GM12875 (cell line): Measurements from ENCODE around the gene SMTN.

Source experiments
- H3K4me3 ChIP-seq: one replicate; pipeline ENCODE4 v1.5.1; 2011; ENCODE audit warnings: low read depth, low read length, control low read depth
- CTCF ChIP-seq: IDR thresholded peaks from 2 replicates; pipeline ENCODE4 v1.5.1; 2011; ENCODE audit warnings: low read depth, mild to moderate bottlenecking, control low read depth, inconsistent platforms, low read length, moderate library complexity, borderline replicate concordance; ENCODE audit not compliant: insufficient read depth

The SMTN gene

GRCh38 chr22:31126128-31126868 lies 45.2 kb downstream of the SMTN start:
- no peak overlapping the region for H3K4me3 ChIP-seq
- TF ChIP-seq CTCF, result no peak

- no peak overlapping the region for H3K4me3 ChIP-seq
- TF ChIP-seq CTCF, result no peak
Measured at GRCh38 chr22:31126869-31127175, 45.7 kb downstream of the SMTN start.

GRCh38 chr22:31127181-31127772 lies 46.2 kb downstream of the SMTN start:
- no peak for TF ChIP-seq CTCF
- H3K4me3 ChIP-seq, result no peak overlapping the region

GRCh38 chr22:31128156-31128555 lies 47.0 kb downstream of the SMTN start:
- TF ChIP-seq CTCF, result no peak
- H3K4me3 ChIP-seq, result no peak overlapping the region

- no peak for TF ChIP-seq CTCF
- H3K4me3 ChIP-seq, result no peak overlapping the region
Measured at GRCh38 chr22:31130873-31131272, 49.8 kb downstream of the SMTN start.

- TF ChIP-seq CTCF, result no peak
- no peak overlapping the region for H3K4me3 ChIP-seq
Measured at GRCh38 chr22:31133911-31134310, 52.8 kb downstream of the SMTN start.

GRCh38 chr22:31134688-31135087 lies 53.6 kb downstream of the SMTN start:
- no peak for TF ChIP-seq CTCF
- H3K4me3 ChIP-seq, result no peak overlapping the region
